ENCODE results near the gene HSF2BP. TPM values are rescaled to one million over a fixed set of nuclear protein-coding genes. Genes with fewer than 3 reads are reported as not detected.

HSF2BP gene
- total RNA-seq, 4 donors from 2014 or later: 0.40 to 2.4 (median 1.2) TPM

- Histone ChIP-seq H3K36me3 (no peaks in the 10 kb centered on the region), H3K27ac (no peak overlapping the region), H3K27me3 (no peaks in the 10 kb centered on the region), H3K4me3 (no peak overlapping the region), H3K4me1 (peaks cover 0 to 15% (median 7%) of the 10 kb centered on the region in 3 donors), H3K9me3 (peaks cover 0 to 5% (median 0%) of the 10 kb centered on the region in 3 donors)
- 80 to 84% methylated on average over 5 of the region's 5 CpGs for WGBS, 2 donors (ENCODE audit: low coverage in 1 of 2)
- TF ChIP-seq POLR2A (IDR thresholded peaks at IDR 0.05) (no peak), POLR2AphosphoS5 (IDR thresholded peaks at IDR 0.05) (no peak), EP300 (IDR thresholded peaks at IDR 0.05) (no peak)
- TF ChIP-seq, protein P1, sequence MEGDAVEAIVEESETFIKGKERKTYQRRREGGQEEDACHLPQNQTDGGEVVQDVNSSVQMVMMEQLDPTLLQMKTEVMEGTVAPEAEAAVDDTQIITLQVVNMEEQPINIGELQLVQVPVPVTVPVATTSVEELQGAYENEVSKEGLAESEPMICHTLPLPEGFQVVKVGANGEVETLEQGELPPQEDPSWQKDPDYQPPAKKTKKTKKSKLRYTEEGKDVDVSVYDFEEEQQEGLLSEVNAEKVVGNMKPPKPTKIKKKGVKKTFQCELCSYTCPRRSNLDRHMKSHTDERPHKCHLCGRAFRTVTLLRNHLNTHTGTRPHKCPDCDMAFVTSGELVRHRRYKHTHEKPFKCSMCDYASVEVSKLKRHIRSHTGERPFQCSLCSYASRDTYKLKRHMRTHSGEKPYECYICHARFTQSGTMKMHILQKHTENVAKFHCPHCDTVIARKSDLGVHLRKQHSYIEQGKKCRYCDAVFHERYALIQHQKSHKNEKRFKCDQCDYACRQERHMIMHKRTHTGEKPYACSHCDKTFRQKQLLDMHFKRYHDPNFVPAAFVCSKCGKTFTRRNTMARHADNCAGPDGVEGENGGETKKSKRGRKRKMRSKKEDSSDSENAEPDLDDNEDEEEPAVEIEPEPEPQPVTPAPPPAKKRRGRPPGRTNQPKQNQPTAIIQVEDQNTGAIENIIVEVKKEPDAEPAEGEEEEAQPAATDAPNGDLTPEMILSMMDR (IDR thresholded peaks at IDR 0.05): no peak
- ATAC-seq: no peak
Observed at GRCh38 chr21:43614839-43615238, 44.4 kb downstream of the HSF2BP start.

DNA sequence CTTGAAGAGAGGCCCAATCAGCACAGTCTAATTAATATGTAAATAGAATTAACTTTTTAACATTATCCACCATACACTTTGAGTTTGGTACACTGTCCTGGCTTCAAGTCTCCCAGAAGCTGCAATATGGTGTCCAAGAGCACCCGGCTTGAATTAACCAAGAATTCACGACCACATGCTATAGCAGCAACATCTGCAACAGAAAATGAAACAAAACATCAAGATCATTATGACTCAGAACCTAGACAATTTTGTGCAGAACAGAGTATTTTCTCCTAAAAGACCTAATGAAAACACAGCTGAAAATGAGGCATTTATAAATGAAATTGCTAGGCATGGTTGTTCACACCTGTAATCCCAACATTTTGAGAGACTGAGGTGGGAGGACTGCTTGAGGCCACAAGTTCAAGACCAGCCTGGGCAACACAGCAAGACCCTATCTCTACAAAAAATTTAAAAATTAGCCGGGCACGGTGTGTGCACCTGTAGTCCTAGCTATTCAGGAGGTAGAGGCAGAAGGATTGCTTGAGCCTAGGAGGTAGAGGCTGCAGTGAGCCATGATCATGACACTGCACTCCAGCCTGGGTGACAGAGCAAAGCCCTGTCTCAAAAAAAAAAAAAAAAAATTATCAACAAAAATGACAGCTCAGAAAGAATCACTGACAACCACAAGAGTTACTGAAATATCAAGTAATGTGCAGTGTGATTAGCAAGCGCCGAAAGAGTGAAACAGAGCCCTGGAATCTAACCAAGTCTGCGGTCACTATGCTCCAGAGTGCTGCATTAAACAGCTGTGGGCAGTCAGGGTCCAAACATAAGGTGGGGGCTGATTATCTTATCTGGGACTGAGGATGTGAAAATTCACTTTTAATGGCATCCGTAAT is 45.3 kb downstream of the HSF2BP start:
- Histone ChIP-seq H3K27ac (no peak overlapping the region), H3K9me3 (no peaks in the 10 kb centered on the region), H3K4me3 (no peak overlapping the region), H3K36me3 (no peaks in the 10 kb centered on the region), H3K4me1 (peaks cover 0 to 22% (median 7%) of the 10 kb centered on the region in 3 donors), H3K27me3 (no peaks in the 10 kb centered on the region)
- no peak for ATAC-seq
- 80 to 82% methylated on average over 7 to 8 of the region's 8 CpGs for WGBS, 2 donors (ENCODE audit: low coverage in 1 of 2)
- TF ChIP-seq, protein P1 (IDR thresholded peaks at IDR 0.05): no peak
- TF ChIP-seq POLR2AphosphoS5 (IDR thresholded peaks at IDR 0.05) (no peak), POLR2A (IDR thresholded peaks at IDR 0.05) (no peak), EP300 (IDR thresholded peaks at IDR 0.05) (no peak)

- 34 to 46% methylated on average over 6 to 7 of the region's 8 CpGs for WGBS, 2 donors (ENCODE audit: low coverage in 1 of 2)
- H3K27ac ChIP-seq: peak overlapping the region in 1 of 4 donors; percentile 54
- no peaks in the 10 kb centered on the region for H3K27me3 ChIP-seq
- H3K36me3 ChIP-seq: no peaks in the 10 kb centered on the region
- TF ChIP-seq POLR2A (IDR thresholded peaks at IDR 0.05): no peak
- TF ChIP-seq, protein P1 (IDR thresholded peaks at IDR 0.05): peak; percentile 61 to 77 (median 68)
- H3K4me1 ChIP-seq: peaks cover 0 to 22% (median 7%) of the 10 kb centered on the region in 3 donors
- no peak overlapping the region for H3K4me3 ChIP-seq
- no peaks in the 10 kb centered on the region for H3K9me3 ChIP-seq
- peak; percentile 88 for ATAC-seq
Observed at GRCh38 chr21:43611598-43612369, 47.5 kb downstream of the HSF2BP start.

DNA sequence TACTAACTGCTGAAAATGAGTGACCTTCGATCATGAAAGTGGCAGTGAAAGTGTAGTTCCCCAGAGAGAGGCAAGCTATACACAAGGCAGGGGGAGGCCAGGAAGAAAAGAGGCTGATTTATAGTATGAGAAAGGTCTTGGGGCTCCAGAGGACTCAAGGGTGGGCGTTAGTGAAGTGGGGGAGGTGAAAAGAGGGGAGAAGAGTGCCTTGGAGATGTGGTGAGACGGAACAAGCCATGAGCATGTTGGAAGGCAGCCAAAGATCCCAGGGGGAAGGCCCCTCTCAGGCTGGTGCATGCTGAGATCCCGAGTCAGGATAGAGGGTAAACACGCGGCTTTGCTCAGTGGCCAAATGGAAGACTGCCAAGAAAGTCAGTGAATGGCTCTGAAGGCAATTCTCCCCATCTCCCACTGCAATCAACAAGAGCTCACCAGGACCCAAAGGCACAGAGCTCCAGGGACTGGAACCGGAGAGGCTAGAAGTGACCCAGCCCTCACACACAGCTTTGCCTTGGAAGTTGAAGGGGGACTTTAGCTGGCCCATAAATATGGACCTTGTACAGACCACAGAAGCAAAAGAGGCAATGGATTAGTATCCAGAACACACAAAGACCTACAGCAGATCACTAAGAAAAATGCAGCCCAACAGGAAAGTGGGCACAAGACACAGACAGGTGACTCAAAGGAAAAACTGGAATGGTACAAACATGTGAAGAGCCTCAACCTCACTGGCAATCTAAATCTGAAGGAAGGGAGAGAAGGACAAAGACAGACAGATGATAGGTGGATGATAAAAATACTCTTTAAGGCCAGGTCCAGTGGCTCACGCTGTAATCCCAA is 49.6 kb downstream of the HSF2BP start:
- ATAC-seq: no peak
- peak overlapping the region in 1 of 4 donors; percentile 30 for H3K27ac ChIP-seq
- H3K27me3 ChIP-seq: no peaks in the 10 kb centered on the region
- TF ChIP-seq POLR2AphosphoS5 (IDR thresholded peaks at IDR 0.05): peak; percentile 11
- no peak for TF ChIP-seq EP300 (IDR thresholded peaks at IDR 0.05)
- H3K4me1 ChIP-seq: peaks cover 0 to 22% (median 7%) of the 10 kb centered on the region in 3 donors
- no peaks in the 10 kb centered on the region for H3K9me3 ChIP-seq
- 42 to 57% methylated on average over 3 to 8 of the region's 8 CpGs for WGBS, 2 donors (ENCODE audit: low coverage in 1 of 2)
- H3K36me3 ChIP-seq: no peaks in the 10 kb centered on the region
- H3K4me3 ChIP-seq: no peak overlapping the region

DNA sequence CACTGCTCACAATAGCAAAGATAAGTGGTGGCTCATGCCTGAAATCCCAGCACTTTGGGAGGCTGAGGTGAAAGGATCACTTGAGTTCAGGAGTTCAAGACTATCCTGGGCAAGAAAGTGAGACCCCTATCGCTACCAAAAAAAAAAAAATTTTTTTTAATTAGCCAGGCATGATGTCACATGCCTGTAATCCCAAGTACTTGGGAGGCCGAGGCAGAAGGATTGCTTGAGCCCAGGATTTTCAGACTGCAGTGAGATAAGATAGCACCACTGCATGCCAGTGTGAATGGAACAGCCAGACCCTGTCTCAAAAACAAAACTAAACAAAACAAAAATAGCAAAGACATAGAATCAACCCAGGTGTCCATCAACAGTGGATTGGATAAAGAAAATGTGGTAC is 50.6 kb downstream of the HSF2BP start:
- TF ChIP-seq EP300 (IDR thresholded peaks at IDR 0.05) (no peak), POLR2AphosphoS5 (IDR thresholded peaks at IDR 0.05) (no peak), POLR2A (IDR thresholded peaks at IDR 0.05) (no peak)
- TF ChIP-seq, protein P1 (IDR thresholded peaks at IDR 0.05): no peak
- H3K27ac ChIP-seq: no peak overlapping the region
- H3K9me3 ChIP-seq: no peaks in the 10 kb centered on the region
- H3K4me3 ChIP-seq: no peak overlapping the region
- 88% methylated on average over 2 of the region's 2 CpGs; no CpG with 5 or more reads in 1 of the 2 donors for WGBS, 2 donors (ENCODE audit: low coverage in 1 of 2)
- no peaks in the 10 kb centered on the region for H3K36me3 ChIP-seq
- H3K27me3 ChIP-seq: no peaks in the 10 kb centered on the region
- peaks cover 0 to 22% (median 7%) of the 10 kb centered on the region in 3 donors for H3K4me1 ChIP-seq
- no peak for ATAC-seq

All from gastroesophageal sphincter (tissue), 4 donors.